HG03457 (cell line): ENCODE results near the gene RGS9BP.
"Not testable (repeated sequence)": the region's sequence is repeated elsewhere in the genome, so short reads cannot be mapped to it uniquely, and the experiment has no call there.

Experiments
- ATAC-seq: cut with Tn5 transposase; IDR thresholded peaks from one replicate; pipeline ENCODE4 v1.9.1; 2021; ENCODE audit warnings: moderate number of reproducible peaks; ENCODE audit not compliant: unreplicated experiment

Gene RGS9BP

GRCh38 chr19:32694316-32694715 lies 18.7 kb downstream of the RGS9BP start:
- not testable (repeated sequence) for ATAC-seq

DNA sequence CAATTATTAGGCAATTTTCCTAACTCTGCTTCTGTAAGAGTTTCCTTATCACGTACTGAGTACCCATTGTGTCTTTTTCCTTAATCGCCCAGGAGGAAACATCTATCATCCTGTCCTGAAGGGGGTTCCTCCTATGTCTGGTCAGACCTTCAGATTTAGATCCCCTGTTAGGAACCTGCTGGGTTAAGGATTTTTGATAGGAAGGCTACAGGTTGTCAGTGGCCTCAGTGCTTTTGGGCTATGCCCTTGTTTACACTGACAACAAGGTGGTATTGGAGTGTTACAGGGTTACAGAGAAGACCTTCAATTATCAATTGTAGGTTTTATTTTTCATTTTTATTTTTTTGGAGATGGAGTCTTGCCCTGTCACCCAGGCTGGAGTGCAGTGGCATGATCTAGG lies 19.2 kb downstream of the RGS9BP start:
- ATAC-seq: not testable (repeated sequence)

- ATAC-seq: not testable (repeated sequence)
These were observed 19.9 kb downstream of the RGS9BP start for GRCh38 chr19:32695506-32695905.

- not testable (repeated sequence) for ATAC-seq
These were observed 21.1 kb downstream of the RGS9BP start for GRCh38 chr19:32696771-32697170.

GRCh38 chr19:32700129-32700528 lies 24.5 kb downstream of the RGS9BP start:
- not testable (repeated sequence) for ATAC-seq

DNA sequence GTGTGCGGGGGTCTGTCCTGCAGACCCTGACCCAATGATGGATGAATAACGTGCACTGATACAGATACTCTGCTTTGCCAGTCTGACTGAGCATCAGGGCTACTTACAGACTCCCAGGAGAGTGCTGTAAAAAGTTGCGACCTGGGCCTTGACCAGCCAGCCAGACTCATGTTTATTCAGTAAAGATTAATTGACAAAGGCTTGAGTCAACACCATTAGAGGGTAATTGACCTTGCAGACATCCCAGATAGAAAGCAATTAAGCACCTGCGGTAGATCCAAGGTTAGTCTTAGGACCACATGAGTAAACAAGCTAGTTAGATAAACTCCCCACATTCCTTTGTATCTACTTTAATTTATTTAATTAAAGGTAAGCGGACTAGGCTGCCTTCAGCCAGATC lies 26.4 kb downstream of the RGS9BP start:
- ATAC-seq: no peak

- not testable (repeated sequence) for ATAC-seq
These were observed 28.4 kb downstream of the RGS9BP start for GRCh38 chr19:32704006-32704405.

DNA sequence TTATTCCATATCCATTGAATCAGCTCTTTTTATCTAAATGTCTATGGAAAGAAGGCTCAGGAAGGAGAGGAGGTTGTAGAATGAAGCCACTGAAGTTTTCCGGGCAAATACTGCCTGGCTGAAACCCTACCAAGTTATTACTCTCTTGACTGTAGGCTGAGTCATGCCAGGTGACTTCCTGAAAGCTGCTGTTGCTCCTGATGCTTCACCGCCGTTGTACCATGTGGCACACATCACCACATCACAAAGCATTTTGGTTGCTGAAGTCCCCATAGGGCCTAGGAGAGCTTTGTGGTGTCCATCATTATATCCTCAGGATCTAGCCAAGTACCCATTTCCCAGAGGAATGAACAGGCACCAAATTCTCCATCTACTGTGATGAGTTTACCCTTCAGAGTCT lies 32.8 kb downstream of the RGS9BP start:
- ATAC-seq: no peak

DNA sequence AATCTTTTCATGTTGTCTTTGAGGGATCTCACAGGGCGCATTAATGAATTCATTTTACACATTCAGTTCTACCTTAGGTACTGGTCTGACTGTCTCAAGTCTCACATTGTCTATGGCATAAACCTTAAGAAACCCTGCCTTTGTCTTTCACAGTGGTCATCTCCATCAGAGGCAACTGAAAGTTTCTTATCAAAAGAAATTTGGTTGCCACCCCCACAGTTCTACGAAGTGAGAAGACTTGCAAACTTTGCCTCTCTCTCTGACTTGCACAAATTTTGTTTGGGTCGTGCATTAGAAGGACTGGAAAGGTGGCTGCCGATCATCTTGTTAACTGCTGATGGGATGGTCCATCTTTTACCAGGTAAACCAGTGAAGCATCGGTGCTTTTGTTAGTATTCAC lies 33.4 kb downstream of the RGS9BP start:
- ATAC-seq: no peak

- no peak for ATAC-seq
These were observed 36.1 kb downstream of the RGS9BP start for GRCh38 chr19:32711747-32712146.

DNA sequence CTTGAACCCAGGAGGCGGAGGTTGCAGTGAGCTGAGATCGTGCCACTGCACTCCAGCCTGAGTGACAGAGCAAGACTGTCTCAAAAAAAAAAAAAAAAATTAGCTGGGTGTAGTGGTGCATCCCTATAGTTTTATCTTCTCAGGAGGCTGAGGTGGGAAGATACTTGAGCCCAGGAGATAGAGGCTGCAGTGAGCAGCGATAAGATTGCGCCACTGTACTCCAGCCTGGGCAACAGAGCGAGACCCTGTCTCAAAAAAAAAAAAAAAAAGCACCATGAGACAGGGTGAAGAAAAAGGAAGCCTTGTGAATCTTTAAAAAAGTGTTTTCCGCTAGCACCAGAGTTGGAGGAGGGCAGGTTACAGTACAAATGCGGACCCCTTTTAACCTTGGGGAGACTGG lies 40.6 kb downstream of the RGS9BP start:
- not testable (repeated sequence) for ATAC-seq

- no peak for ATAC-seq
These were observed 41.8 kb downstream of the RGS9BP start for GRCh38 chr19:32717496-32717895.

- ATAC-seq: no peak
These were observed 42.6 kb downstream of the RGS9BP start for GRCh38 chr19:32718286-32718685.

GRCh38 chr19:32719611-32720059 lies 44.0 kb downstream of the RGS9BP start, which contains the start of gene TDRD12:
Gene TDRD12 (plus strand): TSS chr19:32719767. CDS start chr19:32720073, 306 bp downstream.
- no peak for ATAC-seq

DNA sequence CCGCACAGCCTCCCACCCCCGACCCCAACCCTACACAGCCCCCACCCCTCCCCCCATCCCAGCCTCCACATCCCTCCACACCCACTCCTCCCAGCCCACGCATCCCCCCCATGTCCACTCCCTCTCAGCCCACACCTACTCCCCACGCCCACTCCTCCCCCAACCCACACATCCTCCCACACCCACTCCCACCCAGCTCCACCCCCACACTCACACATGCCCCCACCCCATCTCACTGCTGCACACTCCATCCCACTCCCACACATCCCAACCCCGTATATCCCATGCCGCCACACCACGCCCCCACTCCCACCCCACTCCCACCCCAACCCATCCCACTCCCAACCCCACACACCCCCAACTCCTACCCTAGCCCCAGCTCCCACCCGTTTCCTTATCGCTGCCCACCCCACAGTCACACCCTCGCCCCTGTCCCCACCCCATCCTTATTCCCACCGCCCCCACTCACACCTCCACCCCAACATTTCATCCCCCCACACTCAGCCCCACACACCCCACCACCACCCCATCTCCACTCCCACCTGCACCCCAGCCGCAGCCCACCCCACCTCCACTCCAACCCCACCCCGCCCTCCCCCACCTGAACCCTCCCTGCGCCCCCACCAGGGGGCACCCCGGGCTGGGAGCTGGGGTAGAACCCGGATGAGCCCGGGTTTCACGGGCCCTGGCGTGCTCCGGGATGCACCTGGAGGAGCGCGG lies 44.7 kb downstream of the RGS9BP start:
- no peak for ATAC-seq

- ATAC-seq: no peak
These were observed 45.2 kb downstream of the RGS9BP start for GRCh38 chr19:32720936-32721250.
